GM12878 (cell line): ENCODE data around the gene WFDC6. TPM values are rescaled to one million over a fixed set of nuclear protein-coding genes. Genes with fewer than 3 reads are reported as not detected.

Experiments used
- ATAC-seq: fragments of 200-7000 bp; cut with Tn5 transposase; 3 replicates; pipeline ENCODE4 v1.9.1; 2020; ENCODE audit warnings: mild to moderate bottlenecking, moderate library complexity
- BruUV-seq: library from RNA; stranded (reverse); fragments of 400-500 nt; replicated peaks from 2 replicates; lab custom pipeline; 2021; lab: Mats Ljungman, UMichigan
- CTCF ChIA-PET: fragments of 300-600 bp; sonication (Branson Sonifier 250); formaldehyde crosslinking; extraction: SDS; loops from one replicate; lab custom pipeline; 2021; ENCODE audit warnings: inconsistent platforms; lab: Yijun Ruan, JAX
- POLR2A ChIA-PET: fragments of 350-600 bp; formaldehyde crosslinking; extraction: SDS; loops from one replicate; lab custom pipeline; 2021; ENCODE audit warnings: inconsistent platforms; lab: Charles Lee
- RAD21 ChIA-PET: fragments of 300-600 bp; sonication (Branson Sonifier 250); formaldehyde crosslinking; loops from one replicate; lab custom pipeline; 2023; ENCODE audit warnings: antibody characterized with exemption; ENCODE audit not compliant: unreplicated experiment; lab: Charles Lee
- SMC1A ChIA-PET: fragments of 300-600 bp; sonication (Branson Sonifier 250); formaldehyde crosslinking; loops from one replicate; lab custom pipeline; 2023; ENCODE audit not compliant: unreplicated experiment, uncharacterized antibody; lab: Charles Lee
- DNase-seq: peaks from one replicate; pipeline ENCODE4 v3.0.0-alpha.2; 2011; ENCODE audit warnings: low read depth, low spot score
- FAIRE-seq: peaks from 3 replicates; lab custom pipeline; 2011; peaks lifted over from hg19 to GRCh38; lab: Jason Lieb, UNC
- H2AFZ ChIP-seq: 2 replicates; pipeline ENCODE4 v1.6.0; 2011; ENCODE audit warnings: low read depth, low read length, control low read depth; ENCODE audit not compliant: control insufficient read depth
- H3K27ac ChIP-seq: 2 replicates; pipeline ENCODE4 v1.5.1; 2011; ENCODE audit warnings: control low read depth; ENCODE audit not compliant: control insufficient read depth, insufficient read depth
- H3K27me3 ChIP-seq, 2 experiments: replicated peaks in 1 of 2; 2 replicates each; pipeline versions ENCODE4 v1.6.0 to v1.6.1; 2011; ENCODE audit warnings: low read length in 1 of 2; ENCODE audit not compliant: control insufficient read depth in 2 of 2, insufficient read depth in 2 of 2
- H3K36me3 ChIP-seq, 2 experiments: 2 replicates each; pipeline ENCODE4 v1.5.1; 2011; ENCODE audit warnings: low read length in 1 of 2; ENCODE audit not compliant: control insufficient read depth in 2 of 2, insufficient read depth in 2 of 2
- H3K4me1 ChIP-seq: 2 replicates; pipeline ENCODE4 v1.6.1; 2011; ENCODE audit warnings: mild to moderate bottlenecking, low read length, moderate library complexity, mixed read lengths; ENCODE audit not compliant: control insufficient read depth, insufficient read depth
- H3K4me2 ChIP-seq: 2 replicates; pipeline ENCODE4 v1.6.0; 2011; ENCODE audit warnings: control low read depth; ENCODE audit not compliant: control insufficient read depth, insufficient read depth
- H3K4me3 ChIP-seq: fragments of 200-600 bp; sonication (generic); 2 replicates; pipeline ENCODE4 v1.5.1; 2016
- H3K79me2 ChIP-seq: 2 replicates; pipeline ENCODE4 v1.6.0; 2011; ENCODE audit warnings: low read length; ENCODE audit not compliant: control insufficient read depth, insufficient read depth
- H3K9ac ChIP-seq: 2 replicates; pipeline ENCODE4 v1.8.0; 2011; ENCODE audit warnings: low read length, control low read depth, mixed read lengths; ENCODE audit not compliant: control insufficient read depth, insufficient read depth
- H3K9me3 ChIP-seq: replicated peaks from 3 replicates; pipeline ENCODE4 v1.5.1; 2011; ENCODE audit warnings: mild to moderate bottlenecking, low read length; ENCODE audit not compliant: control insufficient read depth, insufficient read depth
- H4K20me1 ChIP-seq: 2 replicates; pipeline ENCODE4 v1.6.0; 2011; ENCODE audit not compliant: control insufficient read depth, insufficient read depth
- BACH1 ChIP-seq: fragments of 450-650 bp; IDR thresholded peaks from 2 replicates; pipeline ENCODE4 v1.6.1; 2017; ENCODE audit warnings: mild to moderate bottlenecking, borderline replicate concordance
- CHD2 ChIP-seq: IDR thresholded peaks from 2 replicates; pipeline ENCODE4 v1.6.1; 2011; ENCODE audit warnings: low read depth, low read length, improper control_type of control experiment, borderline replicate concordance
- CREB1 ChIP-seq: IDR thresholded peaks from 2 replicates; pipeline ENCODE4 v1.6.1; 2012; ENCODE audit warnings: low read depth, mild to moderate bottlenecking, inconsistent platforms
- DPF2 ChIP-seq: fragments of 450-650 bp; IDR thresholded peaks from 2 replicates; pipeline ENCODE4 v1.6.1; 2017; ENCODE audit warnings: mild to moderate bottlenecking
- E4F1 ChIP-seq: fragments of 450-650 bp; IDR thresholded peaks from 2 replicates; pipeline ENCODE4 v1.6.1; 2018; ENCODE audit warnings: borderline replicate concordance, mild to moderate bottlenecking; ENCODE audit not compliant: partially characterized antibody
- ETV6 ChIP-seq, 2 experiments: fragments of 450-650 bp in 1 of 2; IDR thresholded peaks in 1 of 2; conservative IDR thresholded peaks in 1 of 2; 2 replicates each; pipeline ENCODE4 v1.6.1; 2014; ENCODE audit warnings: antibody characterized with exemption in 1 of 2, borderline replicate concordance in 1 of 2, low read depth in 1 of 2, mild to moderate bottlenecking in 1 of 2, moderate library complexity in 1 of 2
- HCFC1 ChIP-seq: fragments of 150-350 bp; IDR thresholded peaks from 2 replicates; pipeline ENCODE4 v1.6.1; 2014; ENCODE audit warnings: low read length
- KDM1A ChIP-seq: fragments of 200-600 bp; sonication (generic); IDR thresholded peaks from 2 replicates; pipeline ENCODE4 v1.6.1; 2016; ENCODE audit warnings: borderline replicate concordance
- MYB ChIP-seq: fragments of 150-350 bp; IDR thresholded peaks from 2 replicates; pipeline ENCODE4 v1.6.1; 2014; ENCODE audit warnings: mild to moderate bottlenecking, low read depth, low read length, borderline replicate concordance
- RUNX3 ChIP-seq: IDR thresholded peaks from 2 replicates; pipeline ENCODE4 v1.6.1; 2012; ENCODE audit warnings: low read length, inconsistent platforms
- SMAD5 ChIP-seq: IDR thresholded peaks from 2 replicates; pipeline ENCODE4 v1.6.1; 2016; ENCODE audit warnings: antibody characterized with exemption, low read depth
- SPI1 ChIP-seq: IDR thresholded peaks from 2 replicates; pipeline ENCODE4 v1.6.1; 2011; ENCODE audit warnings: low read depth, mild to moderate bottlenecking, low read length, moderate library complexity, borderline replicate concordance; ENCODE audit not compliant: insufficient read depth
- YBX1 ChIP-seq: fragments of 450-650 bp; IDR thresholded peaks from 2 replicates; pipeline ENCODE4 v1.6.1; 2016; ENCODE audit warnings: antibody characterized with exemption
- WGBS: methylation state at CpG from one replicate; pipeline ENCODE4 v1.1.6; 2016; ENCODE audit warnings: low lambda C conversion rate; ENCODE audit not compliant: insufficient replicate concordance, insufficient coverage; ENCODE audit errors: missing lambda C conversion rate; 5-methylcytosine and 5-hydroxymethylcytosine counted together
- in situ Hi-C: fragments of 300-500 bp; cut with MboI; formaldehyde crosslinking; loops from 9 replicates; pipeline ENCODE4 v1.14.3; 2018; ENCODE audit warnings: mixed read lengths
- intact Hi-C: fragments of 100-400 bp; cut with micrococcal nuclease; formaldehyde crosslinking; loops from one replicate; pipeline ENCODE4 v1.14.2; 2022; ENCODE audit not compliant: unreplicated experiment
- polyA plus RNA-seq, 11 experiments: library from polyadenylated mRNA; depleted of rRNA in 4 of 11; unstranded in 6 of 11; stranded (reverse) in 5 of 11; fragments of >200 nt; fragmentation: Nextera tagmentation in 4 of 11; fragmentation: Illumina TruSeq in 1 of 11; extraction: Ambion mirVana in 4 of 11; extraction: Trizol in 1 of 11; gene quantifications; 1 replicate in 1 of 11; 2 replicates in 10 of 11; pipeline versions ENCODE4 v1.2.1 to v1.2.3, GENCODE V29; 2011 to 2016; ENCODE audit warnings: inconsistent platforms in 2 of 11, missing spikeins in 2 of 11, low read depth in 1 of 11
- total RNA-seq, 4 experiments: library from RNA; depleted of rRNA in 3 of 4; stranded (reverse); fragments of >200 nt in 3 of 4; fragmentation: Illumina TruSeq in 1 of 4; extraction: Trizol in 1 of 4; gene quantifications; 2 replicates each; pipeline versions ENCODE4 v1.2.1 to v1.2.3, GENCODE V29; 2013 to 2021
- TF ChIP-seq, protein P1 (sequence below): fragments of 450-650 bp; IDR thresholded peaks from 2 replicates; pipeline ENCODE4 v1.6.1; 2017; ENCODE audit warnings: antibody characterized with exemption, mild to moderate bottlenecking, moderate library complexity
- TF ChIP-seq, protein P2 (sequence below): fragments of 450-650 bp; formaldehyde crosslinking; IDR thresholded peaks from 2 replicates; pipeline ENCODE4 v1.4.0; 2020; ENCODE audit warnings: mild to moderate bottlenecking, moderate library complexity

The WFDC6 gene
- total and polyA plus RNA-seq, 10 of the 15 experiments (the other 5 are each of a cell fraction or from before 2014, with no cell fraction given): not detected

DNA sequence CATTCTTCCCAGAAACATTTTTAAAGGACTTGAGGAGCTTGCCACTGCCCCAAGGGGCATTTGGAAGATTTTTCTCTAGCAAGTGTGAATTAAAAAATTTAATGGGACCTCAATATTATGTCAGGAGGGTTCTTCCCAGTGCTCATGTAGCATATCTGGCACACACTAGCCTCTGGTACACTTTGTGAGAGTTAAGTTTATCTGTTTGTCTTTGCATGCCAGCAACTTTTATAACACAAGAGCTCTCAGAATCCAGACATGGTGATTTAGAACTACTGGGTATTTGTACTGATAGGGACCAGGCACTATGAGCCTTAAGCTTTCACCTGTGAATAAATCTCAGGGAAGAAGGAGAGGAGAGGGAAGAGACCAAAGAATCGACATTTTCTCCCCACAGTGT lies 36.7 kb downstream of the WFDC6 start:
- no peak for DNase-seq
- ChIA-PET RAD21 (no interaction called here), POLR2A (interaction anchor here (0.6 kb wide), 1 partner anchor 222 kb away, joined by 5 read pairs; no protein-coding TSS in a partner anchor), SMC1A (interaction anchor here (0.9 kb wide), 1 partner anchor 268 kb away, joined by 3 read pairs; no protein-coding TSS in a partner anchor), CTCF (interaction anchor here (1.3 kb wide), 1 partner anchor 65 kb away, joined by 4 read pairs; no protein-coding TSS in a partner anchor)
- Histone ChIP-seq H3K9me3 (no peaks in the 10 kb centered on the region), H3K27ac (no peak overlapping the region), H3K4me2 (no peak overlapping the region), H3K4me3 (no peak overlapping the region), H3K36me3 (no peaks in the 10 kb centered on the region), H3K4me1 (peaks cover 4% of the 10 kb centered on the region), H2AFZ (no peak overlapping the region), H3K79me2 (no peaks in the 10 kb centered on the region), H3K9ac (no peak overlapping the region), H4K20me1 (no peaks in the 10 kb centered on the region), H3K27me3 (peaks cover 0 to 2% of the 10 kb centered on the region in 2 experiments; a peak in 1 of 4 replicates)
- BruUV-seq: no TSS peak
- in situ Hi-C loops (no loop called here), intact Hi-C loops (no loop called here)
- FAIRE-seq: no peak
- ATAC-seq: no peak
- 0% methylated on average over 1 of the region's 1 CpG for WGBS
- TF ChIP-seq ETV6 (conservative IDR thresholded peaks at IDR 0.05 in 1 of 2, IDR thresholded peaks at IDR 0.05 in 1 of 2; ENCODE audit: borderline replicate concordance in 1 of 2, low read depth in 1 of 2) (no peak), YBX1 (no peak), HCFC1 (no peak), E4F1 (no peak), BACH1 (no peak), KDM1A (no peak), RUNX3 (no peak), SPI1 (no peak), MYB (no peak), CREB1 (no peak), SMAD5 (no peak), DPF2 (no peak), CHD2 (no peak)
- TF ChIP-seq, protein P1, sequence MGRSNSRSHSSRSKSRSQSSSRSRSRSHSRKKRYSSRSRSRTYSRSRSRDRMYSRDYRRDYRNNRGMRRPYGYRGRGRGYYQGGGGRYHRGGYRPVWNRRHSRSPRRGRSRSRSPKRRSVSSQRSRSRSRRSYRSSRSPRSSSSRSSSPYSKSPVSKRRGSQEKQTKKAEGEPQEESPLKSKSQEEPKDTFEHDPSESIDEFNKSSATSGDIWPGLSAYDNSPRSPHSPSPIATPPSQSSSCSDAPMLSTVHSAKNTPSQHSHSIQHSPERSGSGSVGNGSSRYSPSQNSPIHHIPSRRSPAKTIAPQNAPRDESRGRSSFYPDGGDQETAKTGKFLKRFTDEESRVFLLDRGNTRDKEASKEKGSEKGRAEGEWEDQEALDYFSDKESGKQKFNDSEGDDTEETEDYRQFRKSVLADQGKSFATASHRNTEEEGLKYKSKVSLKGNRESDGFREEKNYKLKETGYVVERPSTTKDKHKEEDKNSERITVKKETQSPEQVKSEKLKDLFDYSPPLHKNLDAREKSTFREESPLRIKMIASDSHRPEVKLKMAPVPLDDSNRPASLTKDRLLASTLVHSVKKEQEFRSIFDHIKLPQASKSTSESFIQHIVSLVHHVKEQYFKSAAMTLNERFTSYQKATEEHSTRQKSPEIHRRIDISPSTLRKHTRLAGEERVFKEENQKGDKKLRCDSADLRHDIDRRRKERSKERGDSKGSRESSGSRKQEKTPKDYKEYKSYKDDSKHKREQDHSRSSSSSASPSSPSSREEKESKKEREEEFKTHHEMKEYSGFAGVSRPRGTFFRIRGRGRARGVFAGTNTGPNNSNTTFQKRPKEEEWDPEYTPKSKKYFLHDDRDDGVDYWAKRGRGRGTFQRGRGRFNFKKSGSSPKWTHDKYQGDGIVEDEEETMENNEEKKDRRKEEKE: no peak
- TF ChIP-seq, protein P2, sequence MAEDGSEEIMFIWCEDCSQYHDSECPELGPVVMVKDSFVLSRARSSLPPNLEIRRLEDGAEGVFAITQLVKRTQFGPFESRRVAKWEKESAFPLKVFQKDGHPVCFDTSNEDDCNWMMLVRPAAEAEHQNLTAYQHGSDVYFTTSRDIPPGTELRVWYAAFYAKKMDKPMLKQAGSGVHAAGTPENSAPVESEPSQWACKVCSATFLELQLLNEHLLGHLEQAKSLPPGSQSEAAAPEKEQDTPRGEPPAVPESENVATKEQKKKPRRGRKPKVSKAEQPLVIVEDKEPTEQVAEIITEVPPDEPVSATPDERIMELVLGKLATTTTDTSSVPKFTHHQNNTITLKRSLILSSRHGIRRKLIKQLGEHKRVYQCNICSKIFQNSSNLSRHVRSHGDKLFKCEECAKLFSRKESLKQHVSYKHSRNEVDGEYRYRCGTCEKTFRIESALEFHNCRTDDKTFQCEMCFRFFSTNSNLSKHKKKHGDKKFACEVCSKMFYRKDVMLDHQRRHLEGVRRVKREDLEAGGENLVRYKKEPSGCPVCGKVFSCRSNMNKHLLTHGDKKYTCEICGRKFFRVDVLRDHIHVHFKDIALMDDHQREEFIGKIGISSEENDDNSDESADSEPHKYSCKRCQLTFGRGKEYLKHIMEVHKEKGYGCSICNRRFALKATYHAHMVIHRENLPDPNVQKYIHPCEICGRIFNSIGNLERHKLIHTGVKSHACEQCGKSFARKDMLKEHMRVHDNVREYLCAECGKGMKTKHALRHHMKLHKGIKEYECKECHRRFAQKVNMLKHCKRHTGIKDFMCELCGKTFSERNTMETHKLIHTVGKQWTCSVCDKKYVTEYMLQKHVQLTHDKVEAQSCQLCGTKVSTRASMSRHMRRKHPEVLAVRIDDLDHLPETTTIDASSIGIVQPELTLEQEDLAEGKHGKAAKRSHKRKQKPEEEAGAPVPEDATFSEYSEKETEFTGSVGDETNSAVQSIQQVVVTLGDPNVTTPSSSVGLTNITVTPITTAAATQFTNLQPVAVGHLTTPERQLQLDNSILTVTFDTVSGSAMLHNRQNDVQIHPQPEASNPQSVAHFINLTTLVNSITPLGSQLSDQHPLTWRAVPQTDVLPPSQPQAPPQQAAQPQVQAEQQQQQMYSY (CRISPR knock-in tag): no peak
